ENCODE measurements around the gene SLC12A7. TPM values are rescaled to one million over a fixed set of nuclear protein-coding genes. Genes with fewer than 3 reads are reported as not detected.

SLC12A7 gene
- total and polyA plus RNA-seq, 11 donors = 66.3 to 159 (median 128) TPM

DNA sequence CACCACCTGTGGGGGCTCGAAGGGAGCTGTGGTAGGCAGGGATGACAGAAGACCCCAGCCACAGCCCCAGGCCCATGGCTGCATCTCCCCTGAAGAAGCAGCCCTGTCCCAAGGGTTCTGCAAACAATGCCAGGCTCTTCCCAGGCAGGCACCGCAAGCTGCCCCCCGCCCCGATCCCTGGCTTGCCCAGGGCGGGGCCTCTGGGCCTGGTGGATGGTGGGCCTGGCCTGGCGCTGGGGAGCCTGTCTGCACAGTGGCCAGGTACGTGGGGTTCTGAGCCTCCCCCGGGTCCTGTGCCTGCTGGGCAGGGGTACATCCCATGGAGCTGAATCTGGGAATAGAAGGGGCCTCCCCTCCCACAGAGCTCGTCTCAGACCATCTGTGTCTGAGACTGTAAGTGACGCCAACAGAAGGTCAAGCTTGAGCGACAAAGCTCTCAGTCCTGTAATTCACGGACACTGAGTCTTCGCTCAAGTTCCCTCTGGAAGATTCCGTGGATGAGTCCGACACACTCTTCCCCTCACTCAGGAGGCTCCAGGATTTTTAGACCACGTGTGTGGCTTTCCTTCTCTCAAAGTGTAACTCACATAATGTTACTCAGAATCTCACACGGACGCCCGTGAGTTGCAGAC lies 4.4 kb upstream of the SLC12A7 start:
- intact Hi-C loops (cut with DNase I) = no loop called here
- H3K4me1 ChIP-seq = peaks cover 0 to 35% (median 16%) of the 10 kb centered on the region in 12 donors
- H3K36me3 ChIP-seq = no peaks in the 10 kb centered on the region
- H3K27me3 ChIP-seq = no peaks in the 10 kb centered on the region
- no peak overlapping the region for H3K4me3 ChIP-seq
- H3K9me3 ChIP-seq = no peaks in the 10 kb centered on the region
- H3K27ac ChIP-seq = no peak overlapping the region
- no peak for DNase-seq
- 91 to 97% (median 95%) methylated on average over 13 to 19 of the region's 19 CpGs for WGBS, 4 donors
- no peak for TF ChIP-seq CTCF (IDR thresholded peaks at IDR 0.05)
- TF ChIP-seq POLR2A (IDR thresholded peaks at IDR 0.05) = no peak
- ATAC-seq = no peak

DNA sequence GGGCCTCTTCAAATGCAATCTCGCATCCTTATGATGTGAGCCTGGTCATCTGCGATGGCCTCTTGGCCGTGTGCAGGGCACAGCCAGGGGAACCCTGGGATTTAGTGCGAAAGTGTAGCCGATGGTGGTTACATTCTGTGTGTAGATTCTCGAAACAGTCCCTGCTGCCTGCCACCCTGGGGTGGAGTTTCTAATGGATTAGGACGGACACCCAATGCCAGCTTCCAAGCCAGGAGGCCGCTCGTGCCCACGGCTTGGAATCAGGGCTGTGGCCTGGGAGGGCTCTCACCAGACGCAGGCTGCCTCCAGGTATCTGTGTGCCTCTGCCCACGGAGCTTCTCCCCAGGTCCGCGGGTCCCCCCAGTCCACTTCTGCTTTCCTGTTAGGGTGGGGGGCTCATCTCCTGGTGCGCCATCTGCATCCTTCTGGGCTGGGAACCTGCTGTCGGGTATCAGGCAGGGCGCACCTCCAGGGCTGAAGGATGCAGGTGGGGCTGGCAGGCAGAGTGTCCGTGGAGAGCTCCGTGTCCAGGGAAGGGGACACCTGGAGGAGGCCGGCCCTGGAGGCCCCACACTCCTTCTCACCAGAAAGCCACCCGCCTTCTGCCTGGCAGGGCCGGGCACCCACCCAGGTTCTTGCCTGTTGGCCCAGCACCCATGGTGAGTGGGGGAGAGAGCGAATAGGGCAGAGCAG lies 3.4 kb upstream of the SLC12A7 start:
- TF ChIP-seq POLR2A (IDR thresholded peaks at IDR 0.05) (no peak), CTCF (IDR thresholded peaks at IDR 0.05) (no peak)
- no peak overlapping the region for H3K27ac ChIP-seq
- H3K27me3 ChIP-seq = no peaks in the 10 kb centered on the region
- no peak for DNase-seq
- intact Hi-C loops (cut with DNase I) = no loop called here
- H3K9me3 ChIP-seq = no peaks in the 10 kb centered on the region
- peaks cover 0 to 34% (median 20%) of the 10 kb centered on the region in 12 donors for H3K4me1 ChIP-seq
- 93 to 95% (median 95%) methylated on average over 18 to 23 of the region's 23 CpGs for WGBS, 4 donors
- H3K4me3 ChIP-seq = no peak overlapping the region
- peaks cover 0 to under 1% (median 0%) of the 10 kb centered on the region in 9 donors for H3K36me3 ChIP-seq
- ATAC-seq = no peak

DNA sequence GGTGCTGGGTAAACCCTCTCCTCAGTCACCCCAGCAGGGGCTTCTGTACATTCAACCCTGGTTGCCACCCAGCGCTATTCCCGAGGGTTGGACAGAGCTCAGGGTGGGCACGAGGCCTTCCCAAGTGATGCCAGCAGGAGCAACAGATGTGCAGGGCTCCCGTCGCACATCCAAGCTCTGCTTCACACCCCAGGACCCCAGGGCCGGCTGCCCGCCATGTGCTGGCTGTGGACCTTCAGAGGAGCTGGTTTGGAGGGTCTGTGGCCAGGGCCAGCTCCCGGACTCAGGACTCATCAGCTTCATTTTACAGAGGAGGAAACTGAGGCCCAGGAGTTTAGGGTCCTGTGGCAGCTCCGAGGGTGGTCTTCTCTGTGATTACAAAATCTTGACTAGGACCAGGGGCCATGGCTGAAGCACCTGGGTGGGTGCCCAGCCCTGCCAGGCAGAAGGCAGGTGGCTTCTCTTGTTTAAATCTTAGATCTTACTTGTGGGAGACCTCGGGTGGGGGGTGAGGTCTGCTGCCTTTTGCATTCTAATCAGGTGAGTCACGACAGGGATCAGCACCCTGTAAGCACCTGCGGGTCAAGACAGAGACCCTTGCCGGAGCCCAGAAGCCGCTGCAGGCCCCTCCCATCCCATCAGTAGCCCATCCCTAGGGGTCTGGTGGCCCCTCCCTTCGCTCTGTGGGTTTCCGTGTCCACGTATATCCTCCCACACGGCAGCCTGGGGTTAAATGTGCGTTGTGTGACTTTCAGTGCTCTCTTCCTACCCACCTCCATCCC lies 2.1 kb upstream of the SLC12A7 start:
- peaks cover 0 to 37% (median 25%) of the 10 kb centered on the region in 12 donors for H3K4me1 ChIP-seq
- peaks cover 0 to 10% (median 0%) of the 10 kb centered on the region in 9 donors for H3K36me3 ChIP-seq
- H3K9me3 ChIP-seq = no peaks in the 10 kb centered on the region
- DNase-seq (no peak), ATAC-seq (no peak)
- intact Hi-C loops (cut with DNase I) = no loop called here
- no peaks in the 10 kb centered on the region for H3K27me3 ChIP-seq
- TF ChIP-seq CTCF (IDR thresholded peaks at IDR 0.05) (no peak), POLR2A (IDR thresholded peaks at IDR 0.05) (no peak)
- H3K4me3 ChIP-seq = no peak overlapping the region
- 90 to 97% (median 94%) methylated on average over 14 to 19 of the region's 19 CpGs for WGBS, 4 donors
- no peak overlapping the region for H3K27ac ChIP-seq

GRCh38 chr5:1113332-1113690 lies 1.4 kb upstream of the SLC12A7 start:
- H3K36me3 ChIP-seq = peaks cover 0 to 10% (median 0%) of the 10 kb centered on the region in 9 donors
- 65 to 86% (median 85%) methylated on average over 3 to 5 of the region's 5 CpGs for WGBS, 4 donors
- H3K4me3 ChIP-seq = no peak overlapping the region
- no peak for TF ChIP-seq POLR2A (IDR thresholded peaks at IDR 0.05)
- no peak for TF ChIP-seq CTCF (IDR thresholded peaks at IDR 0.05)
- peaks cover 0 to 37% (median 23%) of the 10 kb centered on the region in 12 donors for H3K4me1 ChIP-seq
- DNase-seq (no peak), ATAC-seq (no peak)
- H3K27ac ChIP-seq = no peak overlapping the region
- no peaks in the 10 kb centered on the region for H3K9me3 ChIP-seq
- no peaks in the 10 kb centered on the region for H3K27me3 ChIP-seq
- intact Hi-C loops (cut with DNase I) = no loop called here

Data from heart left ventricle (tissue), 16 donors.